BE2C (cell line): ENCODE results near the gene KCNA2.
A peak's percentile ranks its signal among the peaks of the same experiment; 100 is the strongest.

ENCODE experiments used
- DNase-seq: peaks from one replicate; pipeline ENCODE4 v3.0.0-alpha.2; 2020
- H3K27me3 ChIP-seq: fragments of 250-450 bp; sonication (Bioruptor Pico); 2 replicates; pipeline ENCODE4 v1.5.1; 2020; ENCODE audit warnings: mild to moderate bottlenecking
- H3K36me3 ChIP-seq: fragments of 250-450 bp; sonication (Bioruptor Pico); 2 replicates; pipeline ENCODE4 v1.5.1; 2020; ENCODE audit warnings: mild to moderate bottlenecking
- H3K4me1 ChIP-seq: fragments of 250-450 bp; sonication (Bioruptor Pico); 2 replicates; pipeline ENCODE4 v1.5.1; 2020
- H3K4me3 ChIP-seq: 2 replicates; pipeline ENCODE4 v1.5.1; 2011; ENCODE audit warnings: low read depth, low read length
- H3K9me3 ChIP-seq: fragments of 250-450 bp; sonication (Bioruptor Pico); 2 replicates; pipeline ENCODE4 v1.5.1; 2020
- TF ChIP-seq, protein P1 (sequence below): IDR thresholded peaks from 2 replicates; pipeline ENCODE4 v1.5.1; 2012; ENCODE audit warnings: mild to moderate bottlenecking, low read depth, low read length

Gene KCNA2

GRCh38 chr1:110548381-110548780 is 57.8 kb downstream of the KCNA2 start:
- Histone ChIP-seq H3K4me1 (no peaks in the 10 kb centered on the region), H3K27me3 (no peaks in the 10 kb centered on the region; the same call in 1 of the 2 replicates), H3K4me3 (no peak overlapping the region), H3K9me3 (no peaks in the 10 kb centered on the region), H3K36me3 (no peaks in the 10 kb centered on the region)
- DNase-seq, result peak; percentile 63
- TF ChIP-seq, protein P1, sequence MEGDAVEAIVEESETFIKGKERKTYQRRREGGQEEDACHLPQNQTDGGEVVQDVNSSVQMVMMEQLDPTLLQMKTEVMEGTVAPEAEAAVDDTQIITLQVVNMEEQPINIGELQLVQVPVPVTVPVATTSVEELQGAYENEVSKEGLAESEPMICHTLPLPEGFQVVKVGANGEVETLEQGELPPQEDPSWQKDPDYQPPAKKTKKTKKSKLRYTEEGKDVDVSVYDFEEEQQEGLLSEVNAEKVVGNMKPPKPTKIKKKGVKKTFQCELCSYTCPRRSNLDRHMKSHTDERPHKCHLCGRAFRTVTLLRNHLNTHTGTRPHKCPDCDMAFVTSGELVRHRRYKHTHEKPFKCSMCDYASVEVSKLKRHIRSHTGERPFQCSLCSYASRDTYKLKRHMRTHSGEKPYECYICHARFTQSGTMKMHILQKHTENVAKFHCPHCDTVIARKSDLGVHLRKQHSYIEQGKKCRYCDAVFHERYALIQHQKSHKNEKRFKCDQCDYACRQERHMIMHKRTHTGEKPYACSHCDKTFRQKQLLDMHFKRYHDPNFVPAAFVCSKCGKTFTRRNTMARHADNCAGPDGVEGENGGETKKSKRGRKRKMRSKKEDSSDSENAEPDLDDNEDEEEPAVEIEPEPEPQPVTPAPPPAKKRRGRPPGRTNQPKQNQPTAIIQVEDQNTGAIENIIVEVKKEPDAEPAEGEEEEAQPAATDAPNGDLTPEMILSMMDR, result peak; percentile 81

GRCh38 chr1:110547017-110547416 is 59.1 kb downstream of the KCNA2 start:
- H3K4me1 ChIP-seq, result no peaks in the 10 kb centered on the region
- TF ChIP-seq, protein P1, result no peak
- no peaks in the 10 kb centered on the region for H3K36me3 ChIP-seq

DNA sequence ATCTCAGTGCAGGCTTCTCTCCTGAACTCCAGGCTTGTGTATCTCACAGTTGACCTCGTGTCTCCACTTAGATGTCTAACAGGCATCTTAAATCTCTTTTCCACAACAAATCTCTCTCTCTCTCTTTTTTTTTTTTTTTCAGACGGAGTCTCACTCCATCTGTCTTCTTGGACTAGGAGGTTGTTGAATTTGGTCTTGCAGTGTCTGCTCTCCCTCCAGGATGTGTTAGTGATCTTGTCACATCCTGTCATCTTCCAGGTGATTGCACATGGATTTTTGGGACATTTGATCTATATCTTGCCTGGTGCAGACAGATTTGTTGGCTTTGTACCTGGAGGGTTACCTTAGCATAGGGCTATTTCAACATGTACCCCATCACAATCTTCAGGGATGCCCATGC is 60.7 kb downstream of the KCNA2 start:
- Histone ChIP-seq H3K27me3 (no peaks in the 10 kb centered on the region), H3K4me1 (peaks cover 8% of the 10 kb centered on the region; the same call in 1 of the 2 replicates), H3K4me3 (no peak overlapping the region), H3K9me3 (no peaks in the 10 kb centered on the region), H3K36me3 (no peaks in the 10 kb centered on the region)
- no peak for DNase-seq
- TF ChIP-seq, protein P1, result no peak

More at GRCh38 chr1:110547017-110547416, 59.1 kb downstream of the KCNA2 start:
- Histone ChIP-seq H3K9me3 (no peaks in the 10 kb centered on the region), H3K27me3 (no peaks in the 10 kb centered on the region; the same call in 1 of the 2 replicates), H3K4me3 (no peak overlapping the region)
- DNase-seq, result no peak

DNA sequence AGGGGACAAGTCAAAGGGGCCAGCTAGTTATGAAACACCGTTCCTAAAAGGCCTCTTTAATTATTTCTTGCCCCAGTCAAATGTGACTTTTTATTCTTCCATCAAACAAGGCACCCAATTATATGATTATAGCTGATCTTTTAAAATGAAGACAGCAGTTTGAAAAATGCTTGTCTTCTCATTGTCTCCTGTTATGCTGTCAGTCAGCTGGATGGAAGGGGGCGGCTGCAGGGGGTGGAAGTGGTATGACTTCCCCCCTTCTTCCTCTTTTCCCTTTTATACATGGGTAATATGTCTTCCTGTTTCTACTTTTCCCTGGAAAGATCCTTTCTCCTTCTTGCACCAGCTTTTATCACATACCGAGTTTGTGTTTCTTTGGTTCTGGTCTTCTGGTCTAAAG is 61.4 kb downstream of the KCNA2 start:
- no peak overlapping the region for H3K4me3 ChIP-seq
- TF ChIP-seq, protein P1, result no peak
- H3K36me3 ChIP-seq, result no peaks in the 10 kb centered on the region
- no peaks in the 10 kb centered on the region for H3K9me3 ChIP-seq
- no peak for DNase-seq
- H3K27me3 ChIP-seq, result no peaks in the 10 kb centered on the region
- peaks cover 9% of the 10 kb centered on the region; the same call in 1 of the 2 replicates for H3K4me1 ChIP-seq
